Retinal pigment epithelial cell (primary cell): Measurements from ENCODE around the gene TRAF3IP1.

Experiments
- DNase-seq: peaks from one replicate; pipeline ENCODE4 v3.0.0-alpha.2; 2010; ENCODE audit warnings: low read depth
- H3K4me3 ChIP-seq: 2 replicates; pipeline ENCODE4 v1.5.1; 2011; ENCODE audit warnings: mild to moderate bottlenecking, low read length, control low read depth, moderate library complexity
- TF ChIP-seq, protein P1 (sequence below): conservative IDR thresholded peaks from 2 replicates; pipeline ENCODE4 v1.5.1; 2011; ENCODE audit warnings: low read depth, low read length, control low read depth, inconsistent platforms

TRAF3IP1 gene

DNA sequence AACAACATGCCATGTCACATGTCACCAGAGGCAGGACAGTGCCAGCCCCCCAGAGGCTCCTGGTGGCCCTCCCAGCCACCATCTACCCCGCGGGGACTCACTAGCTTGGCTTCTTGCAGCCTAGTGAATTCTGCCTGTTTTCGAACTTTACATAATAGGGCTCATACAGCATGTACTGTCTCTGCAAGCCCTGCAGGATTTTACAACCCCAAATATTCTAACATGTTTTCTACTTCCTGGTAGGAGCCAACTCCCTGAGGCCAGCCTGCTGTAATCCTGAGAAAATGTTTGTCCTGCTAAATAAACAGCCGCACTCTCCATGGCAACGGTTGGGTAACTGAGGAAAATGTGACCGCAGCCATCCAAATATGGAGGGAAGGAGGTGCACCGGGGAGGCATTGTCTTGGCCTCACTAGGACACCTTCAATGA, 34.6 kb upstream of the TRAF3IP1 start:
- H3K4me3 ChIP-seq, result no peak overlapping the region
- peak; percentile 30 for DNase-seq

DNA sequence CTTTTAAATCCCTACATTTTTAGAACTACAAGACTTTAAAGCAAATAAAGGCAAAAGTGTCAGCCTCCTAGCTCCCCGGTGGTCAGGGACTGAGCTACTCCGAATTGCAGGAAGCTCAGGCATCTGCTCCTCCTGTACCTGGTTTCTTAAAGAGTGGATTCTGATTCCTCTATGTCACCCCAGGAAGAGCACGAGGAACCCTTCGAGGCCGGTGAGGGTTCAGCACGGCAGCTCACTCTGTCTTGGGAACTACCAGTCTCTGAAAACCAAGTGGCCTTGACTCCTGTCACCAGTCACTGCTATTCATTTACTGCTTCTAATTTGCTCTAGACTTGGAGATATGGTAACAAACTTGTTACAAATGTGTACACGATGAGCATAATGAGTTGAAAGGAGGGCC, 34.2 kb upstream of the TRAF3IP1 start:
- no peak overlapping the region for H3K4me3 ChIP-seq
- no peak for DNase-seq
- TF ChIP-seq, protein P1, sequence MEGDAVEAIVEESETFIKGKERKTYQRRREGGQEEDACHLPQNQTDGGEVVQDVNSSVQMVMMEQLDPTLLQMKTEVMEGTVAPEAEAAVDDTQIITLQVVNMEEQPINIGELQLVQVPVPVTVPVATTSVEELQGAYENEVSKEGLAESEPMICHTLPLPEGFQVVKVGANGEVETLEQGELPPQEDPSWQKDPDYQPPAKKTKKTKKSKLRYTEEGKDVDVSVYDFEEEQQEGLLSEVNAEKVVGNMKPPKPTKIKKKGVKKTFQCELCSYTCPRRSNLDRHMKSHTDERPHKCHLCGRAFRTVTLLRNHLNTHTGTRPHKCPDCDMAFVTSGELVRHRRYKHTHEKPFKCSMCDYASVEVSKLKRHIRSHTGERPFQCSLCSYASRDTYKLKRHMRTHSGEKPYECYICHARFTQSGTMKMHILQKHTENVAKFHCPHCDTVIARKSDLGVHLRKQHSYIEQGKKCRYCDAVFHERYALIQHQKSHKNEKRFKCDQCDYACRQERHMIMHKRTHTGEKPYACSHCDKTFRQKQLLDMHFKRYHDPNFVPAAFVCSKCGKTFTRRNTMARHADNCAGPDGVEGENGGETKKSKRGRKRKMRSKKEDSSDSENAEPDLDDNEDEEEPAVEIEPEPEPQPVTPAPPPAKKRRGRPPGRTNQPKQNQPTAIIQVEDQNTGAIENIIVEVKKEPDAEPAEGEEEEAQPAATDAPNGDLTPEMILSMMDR, result no peak

More for the DNA sequence above, 34.6 kb upstream of the TRAF3IP1 start:
- TF ChIP-seq, protein P1, result no peak

DNA sequence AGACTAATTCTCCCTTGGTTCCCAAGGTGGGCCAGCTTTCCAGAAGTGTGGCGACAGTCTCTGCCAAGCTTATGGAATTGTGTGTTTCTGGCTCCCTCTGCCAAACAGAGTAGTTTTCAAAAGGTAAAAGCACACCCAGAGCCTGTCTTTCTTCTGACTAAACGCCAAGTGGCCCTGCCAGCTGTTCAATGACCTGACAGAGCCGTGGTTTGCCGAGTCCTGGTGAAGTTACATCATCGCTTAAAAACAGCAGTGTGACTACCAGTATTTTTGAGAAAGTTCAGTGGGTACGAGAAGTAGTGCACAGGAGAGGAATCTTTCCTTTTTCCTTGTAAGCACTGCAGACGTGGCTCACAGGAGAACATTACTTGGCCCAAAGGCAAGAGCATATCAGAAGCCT, 33.8 kb upstream of the TRAF3IP1 start:
- DNase-seq, result no peak
- H3K4me3 ChIP-seq, result no peak overlapping the region
- TF ChIP-seq, protein P1, result no peak

DNA sequence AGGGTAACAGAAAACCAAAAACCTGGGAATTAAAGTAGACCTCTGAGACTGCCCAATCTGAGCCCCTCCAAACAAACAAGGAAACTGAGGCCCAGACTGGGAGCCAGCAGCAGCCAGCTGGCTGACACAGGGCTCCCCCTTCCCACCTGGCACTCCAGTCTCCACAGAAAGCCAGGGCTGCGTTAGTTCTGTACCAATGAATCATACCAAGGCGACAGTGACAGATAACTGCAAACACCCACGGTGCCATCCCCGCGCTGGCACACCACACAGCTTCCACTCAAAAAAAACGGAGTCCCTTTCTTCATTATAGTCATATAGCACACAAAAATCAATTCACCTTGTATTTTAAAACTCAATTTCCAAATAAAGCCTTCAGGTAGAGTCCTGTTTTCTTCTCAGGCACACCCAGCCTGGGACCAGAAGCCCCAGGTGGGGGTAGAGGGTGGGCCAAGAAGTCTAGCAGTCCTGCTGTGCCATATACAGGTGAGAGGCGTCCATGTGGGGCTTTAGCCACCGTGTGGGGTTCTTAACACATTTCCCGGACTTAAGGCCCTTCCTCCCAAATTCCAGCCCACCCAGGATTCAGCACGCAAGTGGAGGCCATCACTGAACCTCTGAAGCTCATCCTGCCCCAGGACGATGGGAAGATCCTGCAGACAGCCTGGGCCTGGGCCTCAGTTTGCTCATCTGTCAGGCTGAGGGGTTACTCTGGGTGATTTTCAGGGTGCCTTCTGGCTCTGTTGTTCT, 33.2 kb upstream of the TRAF3IP1 start:
- no peak overlapping the region for H3K4me3 ChIP-seq
- TF ChIP-seq, protein P1, result no peak
- no peak for DNase-seq

DNA sequence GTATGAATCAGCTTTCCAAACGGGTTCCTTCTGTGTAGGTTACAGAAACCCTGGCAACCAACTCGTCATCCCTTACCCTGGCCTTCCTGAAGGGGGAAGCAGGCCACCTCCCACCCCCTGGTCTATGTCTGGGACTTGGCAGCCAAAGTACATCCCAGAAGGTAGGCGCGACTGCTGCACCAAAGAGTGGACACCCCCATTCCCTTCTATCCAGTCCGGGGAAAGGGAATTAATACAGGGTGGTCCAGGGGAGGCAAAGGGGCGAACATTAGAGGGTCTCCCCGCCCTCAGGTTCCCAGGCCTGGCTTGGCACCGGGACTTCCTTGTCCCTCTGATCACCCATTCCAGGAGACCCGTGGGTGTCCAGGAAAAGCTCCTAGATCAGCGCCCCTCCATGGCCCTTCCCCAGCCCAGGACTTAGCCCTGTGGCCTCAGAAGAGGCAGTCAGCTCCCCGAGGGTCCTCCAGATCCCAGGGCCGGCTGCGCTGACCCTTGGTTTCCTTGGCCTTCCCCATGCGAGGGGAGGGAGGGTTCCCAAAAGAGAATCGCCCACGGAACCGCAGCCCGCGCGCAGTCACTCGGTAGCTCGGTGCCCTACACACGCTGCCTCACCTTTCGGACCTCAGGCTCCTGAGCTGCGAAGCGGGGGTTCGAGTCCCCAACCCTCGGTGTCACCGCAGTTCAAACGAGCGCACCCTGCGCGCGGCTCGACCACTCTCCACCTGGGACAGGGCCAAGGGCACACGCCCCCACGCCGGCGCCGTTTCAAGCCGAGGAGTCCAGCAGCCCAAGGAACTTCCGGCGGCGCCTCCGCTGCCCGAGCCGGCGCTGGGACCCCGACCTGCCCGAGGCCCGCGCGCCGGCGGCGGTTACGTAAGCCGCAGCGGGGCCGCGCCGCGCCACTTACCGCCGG, 32.3 kb upstream of the TRAF3IP1 start, which contains the start of gene PER2:
TSS of gene PER2 (minus strand) at position 874 of the 913 bp plus-strand sequence. CDS start 10,674 bp downstream, outside the sequence.
- TF ChIP-seq, protein P1, result peak; percentile 29
- peak; percentile 30 for DNase-seq
- H3K4me3 ChIP-seq, result peak within 1 kb of the TSS; percentile 69

DNA sequence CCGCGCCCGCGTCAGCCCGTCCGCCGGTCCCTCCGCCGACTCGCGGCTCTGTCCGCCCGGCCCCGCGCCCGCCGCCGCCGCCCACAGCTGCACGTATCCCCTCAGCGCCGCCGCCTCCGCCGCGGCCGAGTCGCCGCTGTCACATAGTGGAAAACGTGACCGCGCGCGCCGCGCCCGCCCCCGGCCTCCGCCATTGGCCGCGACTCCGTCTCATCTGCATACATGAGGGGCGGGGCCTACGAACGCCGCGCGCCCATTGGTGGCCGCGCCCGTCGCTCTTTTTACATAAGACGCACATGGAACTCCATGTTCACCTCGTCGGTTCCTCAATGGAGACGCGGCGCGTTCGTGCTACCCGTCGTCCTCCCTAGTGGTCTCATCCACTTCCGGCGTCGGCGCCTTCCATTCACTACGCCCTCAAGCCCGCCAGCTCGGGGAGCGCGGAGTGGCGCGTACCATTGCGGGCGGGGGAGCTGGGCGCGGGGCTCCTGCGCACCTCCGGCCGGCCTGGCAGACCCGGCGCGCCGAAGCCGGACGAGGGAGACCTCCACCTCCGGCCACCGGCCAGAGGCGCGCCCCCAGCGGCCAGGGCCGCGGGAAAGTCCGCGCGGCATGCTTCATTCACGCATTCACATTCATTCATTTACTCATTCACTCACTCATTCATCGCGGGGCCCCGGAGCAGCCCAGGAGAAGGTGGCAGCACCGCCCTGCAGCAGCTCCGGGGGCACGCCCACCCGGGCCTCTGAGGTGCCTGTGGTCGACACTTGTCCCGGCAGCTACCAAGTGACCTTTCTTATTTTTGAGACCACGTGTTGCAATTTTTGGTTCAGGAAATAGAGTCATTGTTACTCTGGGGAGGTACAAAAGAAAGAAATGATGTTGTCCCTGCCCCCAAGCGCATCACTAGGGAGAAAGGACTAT, 31.4 kb upstream of the TRAF3IP1 start:
- H3K4me3 ChIP-seq, result peak overlapping the region; percentile 55
- TF ChIP-seq, protein P1, result peak; percentile 31
- peak; percentile 90 for DNase-seq
